Stimulated activated CD4-positive, alpha-beta T cell treated with anti-CD3 and anti-CD28 coated beads, Interleukin-15, amount 100 ng/mL, for 24 hours (primary cell): ENCODE measurements around the gene MGA.

Experiments used
- DNase-seq: peaks from one replicate; pipeline ENCODE4 v3.0.0-alpha.2; 2020

MGA gene

DNA sequence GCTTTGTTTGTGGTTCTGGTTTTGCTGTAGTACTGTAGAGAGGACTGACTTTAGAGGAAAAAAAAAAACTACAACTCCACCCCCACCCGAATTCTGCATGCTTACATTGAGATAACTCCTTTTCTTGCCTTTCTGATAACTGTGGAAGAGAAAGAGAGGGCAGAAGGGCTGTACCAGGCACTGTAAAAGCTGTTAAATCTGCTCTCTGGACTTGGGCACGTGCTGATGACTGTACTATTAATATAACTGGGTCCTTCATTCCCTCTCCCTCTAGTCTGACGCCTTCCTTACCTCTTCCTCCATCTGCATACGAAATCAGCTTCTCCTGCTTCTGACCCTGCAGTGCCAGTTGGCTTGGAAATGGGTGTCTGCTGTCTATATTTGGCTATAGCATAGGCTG lies 129.0 kb downstream of the MGA start:
- no peak for DNase-seq

DNA sequence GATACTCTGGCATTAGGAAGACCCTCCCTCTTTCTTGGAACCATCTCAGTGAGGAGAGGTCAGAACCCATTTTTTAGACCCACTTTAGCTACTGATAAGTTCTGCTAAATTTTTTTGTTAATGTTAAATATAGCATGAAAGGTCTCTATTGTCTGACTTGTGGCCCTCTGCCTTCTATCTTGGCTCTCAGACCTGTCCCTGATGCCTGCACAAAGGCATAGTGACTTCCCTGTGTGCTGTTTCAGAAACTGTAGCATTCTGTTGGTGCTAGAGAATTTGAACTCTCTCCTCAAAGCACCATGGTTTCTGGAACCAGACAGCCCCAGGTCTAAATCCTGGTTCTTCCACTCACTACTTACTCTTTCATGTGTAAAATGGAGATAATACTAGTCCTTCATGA lies 129.5 kb downstream of the MGA start:
- DNase-seq: no peak

DNA sequence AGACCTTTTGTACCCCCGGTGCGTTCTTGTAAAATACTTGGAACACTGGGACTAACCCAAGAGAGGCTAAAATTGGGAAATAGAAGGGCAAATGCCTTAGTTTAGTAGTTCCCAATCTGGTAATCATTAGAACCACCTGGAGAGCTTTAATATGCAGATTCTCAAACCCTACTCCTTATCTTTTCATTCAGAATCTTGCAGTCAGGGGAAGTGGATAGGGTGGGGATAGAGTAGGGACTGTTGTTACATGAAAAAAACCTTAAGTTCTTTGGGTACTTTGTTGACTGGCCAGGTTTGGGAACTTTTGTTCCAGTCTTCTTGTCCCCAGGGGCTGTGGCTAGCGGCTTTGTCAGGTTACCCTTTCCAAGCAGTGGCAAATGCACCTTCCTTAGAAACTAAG lies 130.0 kb downstream of the MGA start:
- no peak for DNase-seq

DNA sequence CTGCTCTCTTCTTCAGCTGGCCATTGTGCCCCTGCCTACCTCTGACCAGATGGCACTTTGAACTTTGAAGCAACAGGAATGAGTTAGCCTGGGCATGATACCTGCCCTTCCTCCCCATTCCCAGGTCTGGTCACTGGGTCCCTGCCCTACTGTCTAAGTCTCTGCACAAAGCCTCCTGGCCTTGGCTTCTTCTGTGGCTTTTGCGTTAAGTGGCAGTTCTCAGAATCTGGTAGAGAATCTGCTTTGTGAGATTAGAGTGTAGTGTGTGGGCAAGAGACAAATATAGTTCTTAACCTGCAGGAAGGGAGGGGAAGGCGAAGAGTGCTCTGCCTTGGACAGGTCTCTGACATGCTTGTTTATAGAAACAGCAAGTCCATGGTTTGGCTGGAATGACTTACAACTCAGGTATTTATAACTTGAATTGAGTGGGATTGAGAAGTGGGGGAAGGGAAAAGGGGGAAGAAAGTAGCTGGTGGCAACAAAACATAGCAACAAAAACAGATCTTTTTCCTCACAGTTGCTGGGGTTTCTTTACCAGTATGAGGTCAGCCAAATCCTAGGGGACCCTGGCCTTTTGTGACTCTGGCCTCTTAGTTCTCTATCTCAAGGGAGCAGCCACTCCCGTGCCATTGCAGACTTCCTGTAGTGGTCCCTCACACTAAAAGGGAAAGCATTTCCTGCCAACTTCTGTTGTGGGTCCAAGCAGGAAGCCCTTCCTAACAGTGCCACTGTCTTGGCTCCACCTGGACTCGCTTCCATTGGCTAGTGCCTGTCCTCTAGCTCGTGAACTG lies 130.7 kb downstream of the MGA start:
- DNase-seq: no peak

DNA sequence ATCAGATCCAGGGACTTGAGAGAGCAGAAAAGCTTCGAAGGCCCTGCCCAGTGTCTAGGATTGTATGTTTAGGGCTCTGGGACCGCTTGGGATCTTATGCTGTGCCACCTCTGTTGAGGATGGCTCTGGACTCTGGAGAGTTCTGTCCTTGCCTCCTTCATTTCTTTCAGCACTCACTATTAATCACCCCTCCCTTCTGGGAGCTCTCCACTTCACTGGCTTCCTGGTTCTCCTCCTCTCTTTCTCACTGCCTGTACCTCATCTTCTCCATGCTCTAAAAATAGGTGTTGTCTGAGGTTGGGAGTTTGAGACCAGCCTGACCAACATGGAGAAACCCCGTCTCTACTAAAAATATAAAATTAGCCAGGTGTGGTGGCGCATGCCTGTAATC lies 131.3 kb downstream of the MGA start:
- DNase-seq: no peak

DNA sequence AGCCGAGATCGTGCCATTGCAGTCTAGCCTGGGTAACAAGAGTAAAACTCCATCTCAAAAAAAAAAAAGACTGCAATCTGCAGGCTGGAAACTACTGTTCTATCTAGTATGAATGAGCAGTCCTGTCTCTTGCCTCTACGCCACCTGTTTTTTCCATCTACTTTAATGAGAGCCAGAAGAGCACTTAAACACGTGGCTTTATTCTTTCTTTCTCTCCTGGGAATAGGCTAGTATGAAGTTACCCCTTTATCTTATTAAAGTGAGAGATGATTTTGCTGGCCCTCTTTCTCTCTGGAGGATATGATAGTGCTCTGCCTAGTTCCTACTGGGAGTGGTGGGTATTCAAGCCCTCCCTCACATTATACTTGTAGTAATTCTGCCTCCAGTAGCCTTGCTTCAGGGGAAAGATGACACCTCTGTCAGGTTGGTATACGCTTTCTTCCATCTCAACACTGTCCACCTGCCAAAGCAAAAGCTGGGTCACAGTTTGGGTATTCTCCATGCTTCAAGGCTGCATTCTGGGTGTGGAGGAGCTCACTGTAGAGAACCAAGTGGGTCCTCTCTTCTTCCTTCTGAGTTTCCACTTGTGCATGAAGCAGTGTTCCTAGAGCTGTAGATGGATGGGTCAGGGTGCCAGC lies 131.9 kb downstream of the MGA start:
- DNase-seq: no peak

DNA sequence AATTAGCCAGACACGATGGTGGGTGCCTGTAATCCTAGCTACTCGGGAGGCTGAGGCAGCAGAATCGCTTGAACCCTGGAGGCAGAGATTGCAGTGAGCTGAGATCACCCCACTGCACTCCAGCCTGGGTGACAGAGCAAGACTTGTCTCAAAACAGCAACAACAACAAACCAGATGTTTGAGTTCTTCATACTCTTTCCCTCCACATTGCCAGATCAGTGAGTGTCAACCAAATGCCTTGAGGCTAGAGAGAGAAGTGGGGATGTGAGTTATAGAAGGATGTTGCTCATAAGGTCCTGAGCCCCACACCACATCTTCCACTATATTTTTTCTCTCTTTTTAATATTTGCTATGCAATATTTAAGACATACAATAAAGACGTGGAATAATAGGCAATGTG lies 133.9 kb downstream of the MGA start:
- no peak for DNase-seq

DNA sequence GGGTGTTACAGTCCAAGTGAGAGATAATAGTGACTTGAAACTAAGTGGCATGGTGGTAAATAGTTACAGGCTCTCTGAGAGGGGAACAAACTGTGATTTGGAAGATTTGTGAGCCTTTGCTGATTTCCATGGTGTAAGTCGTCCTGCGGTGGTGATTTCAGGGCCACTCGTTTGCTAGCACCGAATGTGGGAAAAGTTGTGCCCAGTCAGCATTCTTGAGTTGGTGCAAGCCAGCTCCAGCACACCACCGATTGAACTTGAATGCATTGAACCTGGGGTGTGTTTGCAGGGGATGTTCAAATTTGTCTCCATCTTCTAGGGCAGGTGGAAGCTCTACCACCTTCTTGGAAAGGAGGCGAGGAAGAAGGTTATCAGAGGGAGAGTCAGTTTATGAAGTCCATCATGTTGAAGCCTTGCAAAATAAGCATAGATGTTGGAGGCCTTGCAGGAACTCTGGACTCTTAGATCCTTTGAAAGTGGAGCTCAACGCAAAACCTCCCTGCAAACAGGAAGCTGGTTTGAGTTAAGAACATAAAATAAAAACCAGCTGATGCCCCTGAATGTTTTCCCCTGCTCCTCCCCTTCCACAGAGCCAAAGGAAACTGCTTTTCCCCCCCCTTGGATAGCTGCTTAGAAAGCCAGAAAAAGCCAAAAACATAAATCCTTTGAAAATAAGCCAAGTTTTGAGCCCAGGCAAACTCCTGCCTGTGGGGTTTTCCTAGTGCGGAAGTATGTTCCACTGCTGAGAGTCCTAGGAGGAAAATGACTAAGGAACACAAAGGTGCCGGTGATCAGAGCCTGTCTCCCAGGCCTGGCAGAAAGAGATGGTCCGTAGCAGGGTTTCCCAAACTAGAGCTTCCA lies 136.0 kb downstream of the MGA start:
- DNase-seq: no peak

DNA sequence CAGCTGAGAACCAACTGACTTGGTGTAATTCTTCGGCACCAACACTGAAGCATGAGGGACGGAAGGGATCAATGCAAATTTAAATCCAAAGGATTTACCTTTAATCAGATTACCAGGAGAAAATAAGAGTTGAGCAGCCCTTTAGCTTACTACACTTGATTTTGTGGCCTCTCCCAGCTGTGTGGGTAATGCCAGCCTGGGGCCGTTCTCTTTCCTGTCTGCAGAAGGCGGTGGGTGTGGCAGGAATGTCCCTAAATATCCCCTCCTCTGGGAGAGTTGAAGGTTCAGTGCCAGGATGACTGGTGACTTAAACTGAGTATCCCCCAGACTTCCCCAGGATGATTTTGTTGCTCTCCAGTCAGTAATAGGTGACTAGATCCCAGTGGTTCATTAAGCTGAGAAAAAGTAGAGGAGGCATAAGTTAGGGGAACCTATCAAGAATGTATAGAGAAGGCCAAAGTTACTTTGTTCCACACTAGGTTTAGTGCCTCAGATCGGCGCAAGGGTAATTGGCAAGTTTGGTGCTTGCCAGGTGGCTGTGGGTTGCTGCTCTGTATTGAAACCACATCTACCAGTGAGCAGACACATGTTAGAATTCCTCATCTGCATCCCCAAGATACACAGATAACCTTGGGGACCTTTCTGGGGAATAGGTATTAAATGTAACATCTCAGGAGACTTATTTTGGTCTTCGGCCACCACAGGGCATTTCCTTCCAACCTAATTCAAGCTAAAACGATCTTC lies 137.2 kb downstream of the MGA start:
- DNase-seq: no peak

DNA sequence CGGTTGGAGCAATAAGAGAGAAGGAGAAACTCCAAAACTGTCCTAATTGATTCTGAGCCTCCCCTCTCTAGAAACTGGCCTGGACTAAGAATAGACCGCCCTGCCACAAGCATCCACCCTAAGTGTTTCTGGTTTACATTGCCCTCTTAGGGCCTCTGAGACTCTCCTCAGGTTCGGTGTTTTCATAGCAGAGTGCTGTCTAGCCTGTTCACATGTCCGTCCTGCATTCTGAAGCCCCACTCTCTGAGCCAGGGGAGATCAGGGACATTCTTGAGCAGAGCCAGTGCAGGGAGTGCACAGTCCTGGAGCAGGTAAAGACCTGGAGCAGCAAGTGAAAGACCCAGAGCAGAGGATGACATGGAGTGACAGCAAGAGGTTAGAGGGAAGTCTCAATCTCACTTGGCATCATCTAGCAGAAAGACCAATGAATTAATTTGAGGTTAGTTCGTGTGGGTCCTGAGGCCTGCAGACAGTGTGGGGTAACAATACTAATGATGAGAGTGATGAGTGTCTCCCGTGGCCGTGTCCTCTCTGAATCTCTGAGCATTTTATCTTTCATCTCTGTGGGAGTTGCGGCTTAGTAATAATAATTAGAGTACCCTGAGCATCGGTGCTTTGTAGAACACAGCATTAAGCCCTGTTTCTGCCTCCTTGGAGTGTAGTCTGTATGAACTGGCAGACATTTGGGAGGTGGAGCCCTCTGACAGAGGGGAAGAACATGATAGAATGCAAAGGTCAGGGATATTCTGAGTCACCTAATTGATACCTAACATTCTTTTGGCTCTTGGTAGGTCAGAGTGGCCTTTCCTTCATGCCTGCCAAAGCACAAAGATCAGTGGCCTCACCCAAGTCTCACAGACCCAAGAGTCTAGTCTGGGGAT lies 138.6 kb downstream of the MGA start:
- no peak for DNase-seq

DNA sequence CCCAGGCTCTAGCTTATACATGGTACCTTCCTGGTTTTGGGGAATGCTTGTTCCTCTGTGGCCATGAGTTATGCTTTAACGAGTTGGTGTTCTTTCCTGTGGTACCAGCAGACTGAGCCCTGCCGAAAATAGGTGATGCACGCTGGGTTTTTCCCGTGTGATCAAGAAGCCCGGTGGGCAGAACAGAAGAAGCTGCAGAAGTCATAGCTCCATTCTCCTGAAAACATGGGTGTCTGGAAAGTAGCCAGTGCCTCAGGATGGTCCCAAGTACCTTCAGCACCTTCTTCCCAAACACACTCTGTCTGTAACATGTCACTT lies 139.2 kb downstream of the MGA start:
- no peak for DNase-seq

DNA sequence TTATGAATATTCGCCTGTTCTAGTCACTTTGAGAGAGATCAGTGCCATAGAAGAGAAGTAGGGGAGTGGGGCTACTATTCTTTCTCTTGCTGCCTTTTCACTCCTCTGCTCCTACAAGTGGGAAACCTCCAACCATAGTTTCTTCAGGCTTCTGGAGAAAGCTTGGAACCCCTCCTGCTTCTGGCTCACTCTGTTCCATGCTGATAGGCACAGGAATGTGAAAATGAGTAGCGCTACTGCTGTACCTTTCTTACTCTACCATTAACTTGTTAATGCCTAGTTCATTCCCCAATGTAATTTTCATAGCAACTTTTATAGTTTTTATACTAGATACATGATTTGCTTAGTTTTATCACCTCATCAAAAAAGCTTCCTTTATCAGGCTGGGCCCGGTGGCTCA lies 141.0 kb downstream of the MGA start:
- no peak for DNase-seq

DNA sequence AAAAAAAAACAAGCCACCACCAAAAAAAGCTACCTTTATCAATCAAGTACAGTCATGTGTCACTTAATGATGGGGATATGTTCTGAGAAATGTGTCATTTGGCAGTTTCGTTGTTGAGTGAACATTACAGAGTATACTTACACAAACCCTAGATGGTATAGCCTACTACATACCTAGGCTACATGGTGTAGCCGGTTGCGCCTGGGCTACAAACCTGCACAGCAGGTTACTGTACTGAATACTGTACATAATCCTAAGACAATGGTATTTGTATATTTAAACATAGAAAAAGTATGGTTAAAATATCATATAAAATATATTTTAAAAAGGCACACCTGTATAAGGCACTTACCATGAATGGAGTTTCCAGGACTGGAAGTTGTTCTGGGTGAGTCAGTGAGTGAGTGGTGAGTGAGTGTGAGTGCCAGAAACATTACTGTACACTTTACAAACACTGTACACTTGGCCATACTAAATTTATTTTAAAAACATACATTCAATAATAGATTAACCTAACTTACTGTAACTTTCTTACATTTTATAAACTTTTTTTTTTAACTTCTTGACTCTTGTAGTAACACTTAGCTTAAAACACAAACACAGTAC lies 141.7 kb downstream of the MGA start:
- no peak for DNase-seq

DNA sequence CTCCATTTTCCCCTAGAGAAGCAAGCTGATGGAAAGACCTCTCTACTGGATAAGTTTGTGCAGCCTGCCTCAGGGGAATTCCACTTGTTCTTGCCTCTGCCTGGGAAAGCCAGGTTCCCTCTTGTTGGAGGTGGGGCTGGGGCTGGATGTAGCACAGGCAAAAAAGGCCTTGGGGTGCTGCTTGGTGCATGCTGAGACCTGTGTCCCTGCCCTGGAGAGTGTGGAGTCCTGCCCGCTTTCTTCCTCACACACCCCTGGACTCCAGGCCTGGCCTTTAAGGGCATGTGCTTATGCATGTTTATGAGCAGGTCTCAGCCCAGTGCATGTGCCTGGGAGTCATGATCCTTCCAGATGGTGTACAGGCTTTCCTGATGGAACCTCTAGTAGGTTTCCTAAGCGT lies 144.2 kb downstream of the MGA start:
- DNase-seq: no peak

DNA sequence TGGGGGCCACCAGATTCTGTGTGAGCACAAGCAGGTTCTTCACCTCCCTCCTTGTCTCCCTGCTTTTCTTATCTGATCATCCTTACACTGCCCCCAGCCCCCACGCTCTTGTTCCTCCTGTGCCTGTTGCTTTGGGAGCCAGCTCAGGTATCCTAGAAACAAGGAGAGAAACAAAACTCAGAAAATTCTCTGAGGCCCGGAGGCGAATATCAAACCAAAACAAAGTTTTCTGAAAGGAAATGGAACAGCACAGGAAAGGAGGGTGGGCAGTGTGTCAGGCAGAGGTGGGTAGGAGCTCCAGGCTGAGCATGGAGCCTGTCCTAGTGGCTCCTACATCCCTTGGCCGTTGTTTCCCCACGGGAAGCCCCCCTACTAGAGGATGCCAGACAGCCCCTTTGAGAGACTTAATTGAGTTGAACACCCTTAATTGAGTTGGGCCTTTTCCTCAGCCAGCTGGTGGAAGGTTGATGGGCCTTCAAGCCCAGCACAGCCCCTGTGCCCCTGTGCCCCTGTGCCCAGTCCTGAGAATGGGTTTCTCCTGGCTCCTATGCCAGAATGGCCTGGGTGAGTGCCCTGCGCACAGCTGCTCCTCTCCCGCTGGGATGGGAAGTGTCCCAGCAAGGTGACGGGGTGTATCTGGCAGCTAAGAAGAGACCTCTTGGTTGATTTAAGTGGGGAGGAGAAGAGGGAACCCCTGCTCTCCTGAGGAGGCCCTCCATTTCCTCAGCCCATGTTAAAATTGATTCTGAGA lies 144.9 kb downstream of the MGA start:
- no peak for DNase-seq

DNA sequence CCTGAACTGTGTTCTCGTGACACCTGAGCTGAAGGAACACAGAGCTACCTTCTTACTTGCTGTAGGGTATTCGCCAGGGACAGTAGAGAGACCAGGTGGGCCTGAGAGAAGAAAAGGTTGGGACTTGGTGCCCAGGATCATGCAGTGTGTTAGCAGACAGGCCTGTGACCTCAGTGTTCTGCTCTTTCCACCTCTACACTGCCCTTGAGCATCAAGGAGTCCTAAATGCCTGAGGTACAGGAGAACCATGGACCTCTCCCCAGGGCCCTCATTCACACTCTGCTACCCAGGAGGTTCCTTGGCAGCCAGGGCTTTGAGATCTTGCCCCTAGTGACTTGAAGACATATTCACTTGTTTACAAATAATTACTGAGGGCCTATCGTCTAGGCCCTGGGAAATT lies 145.5 kb downstream of the MGA start:
- no peak for DNase-seq

DNA sequence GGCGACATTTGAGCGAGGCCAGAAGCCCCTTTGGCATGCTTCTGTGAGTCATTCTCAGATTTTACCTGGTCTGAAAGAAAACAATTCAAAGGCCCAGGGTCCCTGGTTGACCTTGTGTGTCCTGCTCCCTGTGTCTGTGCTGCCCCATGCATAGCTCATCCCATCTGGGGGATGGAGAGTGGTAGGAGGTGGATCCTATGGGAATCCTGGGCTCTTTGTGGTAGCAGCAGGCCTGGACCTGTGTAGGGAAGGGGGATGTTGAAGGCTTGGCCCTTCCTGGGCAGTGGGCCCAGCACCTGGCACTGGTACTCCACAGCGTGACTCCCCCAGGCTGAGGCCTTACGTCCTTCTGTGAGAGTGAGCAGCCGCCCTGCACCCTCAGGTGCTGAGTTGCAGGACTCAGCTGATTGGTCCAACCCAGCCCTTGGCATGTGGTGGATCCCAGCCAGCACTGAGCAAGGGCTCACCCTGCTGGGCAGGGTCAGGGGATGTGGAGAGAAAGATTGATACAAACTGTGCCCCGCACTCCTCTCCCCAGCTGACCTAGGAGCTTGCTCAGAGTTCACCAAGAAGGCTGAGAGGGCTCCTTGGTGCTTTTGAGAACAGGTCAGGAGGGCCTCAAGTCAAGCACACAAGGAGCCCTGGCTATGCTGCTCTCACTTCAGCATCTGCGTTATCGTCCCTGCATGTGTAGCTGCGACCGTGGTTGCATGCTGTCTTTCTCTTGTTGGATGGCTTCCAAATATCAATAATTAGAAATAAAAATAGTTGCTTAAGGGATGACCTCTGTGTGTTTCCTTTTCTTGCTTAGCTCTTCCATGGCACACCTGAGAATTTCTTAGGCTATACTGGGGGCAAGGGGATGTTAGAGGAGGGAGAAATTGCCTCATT lies 146.3 kb downstream of the MGA start:
- no peak for DNase-seq

DNA sequence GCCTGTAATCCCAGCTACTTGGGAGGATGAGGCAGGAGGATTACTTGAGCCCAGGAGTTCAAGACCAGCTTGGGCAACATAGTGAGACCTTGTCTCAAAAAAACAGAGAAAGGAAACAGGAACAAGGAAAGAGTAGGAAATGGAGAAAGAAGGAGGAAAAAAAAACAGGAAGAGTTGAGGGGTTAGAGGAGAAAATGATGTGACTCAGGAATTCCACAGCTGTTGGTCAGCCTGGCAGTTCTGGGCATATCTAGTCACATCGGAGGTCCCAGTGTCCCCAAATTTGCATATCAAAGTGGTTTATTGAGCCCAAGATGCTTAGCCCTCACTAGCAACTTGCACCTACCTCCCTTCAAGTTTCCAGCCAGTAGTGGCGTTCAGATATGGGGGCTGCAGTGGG lies 148.9 kb downstream of the MGA start:
- DNase-seq: no peak

DNA sequence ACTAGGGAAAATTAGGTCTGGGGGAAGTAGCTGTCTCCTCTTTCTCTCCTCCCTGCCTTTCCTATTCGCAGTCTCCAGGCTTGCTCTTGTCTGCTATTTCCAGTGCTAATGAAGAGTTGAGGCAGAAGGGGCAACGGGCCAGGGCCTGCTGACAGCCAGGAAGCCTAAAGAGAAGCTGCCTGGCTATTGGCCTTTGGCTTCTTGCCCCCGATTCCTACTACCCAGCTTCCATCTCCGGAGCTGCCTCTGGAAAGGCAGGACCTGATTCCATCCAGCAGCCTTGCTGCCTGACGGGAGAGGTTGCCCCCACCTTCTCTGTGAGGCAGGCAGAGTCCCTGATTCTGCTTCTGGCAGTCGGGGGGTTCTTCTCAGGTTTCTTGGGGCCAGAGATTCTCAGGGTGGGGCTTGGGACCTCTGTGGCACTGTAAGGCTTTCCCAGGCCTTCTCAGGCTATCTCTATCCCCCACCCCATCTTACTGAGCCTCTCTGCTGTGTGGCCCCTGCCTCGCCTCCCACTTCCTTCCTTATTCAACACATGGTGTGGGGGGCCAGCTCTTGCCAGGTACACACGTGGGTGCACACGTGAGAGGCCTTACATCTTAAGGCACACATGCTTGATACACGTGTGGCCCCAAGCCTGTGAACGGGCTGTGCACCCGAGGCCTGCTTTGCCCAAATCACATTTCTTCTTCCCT lies 149.5 kb downstream of the MGA start:
- no peak for DNase-seq
